HEK293T (cell line): Measurements from ENCODE around the gene KL.

Experiments used
- BHLHE40 ChIP-seq: fragments of 450-650 bp; IDR thresholded peaks from 2 replicates; pipeline ENCODE4 v1.6.1; 2016; ENCODE audit warnings: mild to moderate bottlenecking, moderate library complexity, borderline replicate concordance
- CTBP1 ChIP-seq: fragments of 450-650 bp; IDR thresholded peaks from 2 replicates; pipeline ENCODE4 v1.6.1; 2016; ENCODE audit warnings: borderline replicate concordance
- FOXA1 ChIP-seq: fragments of 450-650 bp; IDR thresholded peaks from 2 replicates; pipeline ENCODE4 v1.6.1; 2016; ENCODE audit warnings: mild to moderate bottlenecking
- FOXK2 ChIP-seq: fragments of 450-650 bp; IDR thresholded peaks from 2 replicates; pipeline ENCODE4 v1.6.1; 2016; ENCODE audit warnings: mild to moderate bottlenecking
- FOXM1 ChIP-seq: fragments of 450-650 bp; IDR thresholded peaks from 2 replicates; pipeline ENCODE4 v1.6.1; 2017; ENCODE audit warnings: mild to moderate bottlenecking, borderline replicate concordance
- HDGF ChIP-seq: fragments of 450-650 bp; IDR thresholded peaks from 2 replicates; pipeline ENCODE4 v1.6.1; 2017; ENCODE audit warnings: antibody characterized with exemption, borderline replicate concordance
- L3MBTL2 ChIP-seq: fragments of 450-650 bp; conservative IDR thresholded peaks from 2 replicates; pipeline ENCODE4 v1.6.1; 2016; ENCODE audit warnings: mild to moderate bottlenecking
- LEF1 ChIP-seq: fragments of 450-650 bp; IDR thresholded peaks from 2 replicates; pipeline ENCODE4 v1.6.1; 2017; ENCODE audit warnings: mild to moderate bottlenecking, borderline replicate concordance
- NFRKB ChIP-seq: fragments of 450-650 bp; IDR thresholded peaks from 2 replicates; pipeline ENCODE4 v1.6.1; 2016; ENCODE audit warnings: mild to moderate bottlenecking, moderate library complexity
- SP1 ChIP-seq: fragments of 450-650 bp; IDR thresholded peaks from 2 replicates; pipeline ENCODE4 v1.6.1; 2017
- SUZ12 ChIP-seq: fragments of 450-650 bp; IDR thresholded peaks from 2 replicates; pipeline ENCODE4 v1.6.1; 2016; ENCODE audit warnings: mild to moderate bottlenecking
- TARDBP ChIP-seq: fragments of 450-650 bp; IDR thresholded peaks from 2 replicates; pipeline ENCODE4 v1.6.1; 2016
- ZNF384 ChIP-seq: fragments of 450-650 bp; IDR thresholded peaks from 2 replicates; pipeline ENCODE4 v1.6.1; 2016
- TF ChIP-seq, protein P1 (sequence below): fragments of 450-650 bp; IDR thresholded peaks from 2 replicates; pipeline ENCODE4 v1.6.1; 2016

DNA sequence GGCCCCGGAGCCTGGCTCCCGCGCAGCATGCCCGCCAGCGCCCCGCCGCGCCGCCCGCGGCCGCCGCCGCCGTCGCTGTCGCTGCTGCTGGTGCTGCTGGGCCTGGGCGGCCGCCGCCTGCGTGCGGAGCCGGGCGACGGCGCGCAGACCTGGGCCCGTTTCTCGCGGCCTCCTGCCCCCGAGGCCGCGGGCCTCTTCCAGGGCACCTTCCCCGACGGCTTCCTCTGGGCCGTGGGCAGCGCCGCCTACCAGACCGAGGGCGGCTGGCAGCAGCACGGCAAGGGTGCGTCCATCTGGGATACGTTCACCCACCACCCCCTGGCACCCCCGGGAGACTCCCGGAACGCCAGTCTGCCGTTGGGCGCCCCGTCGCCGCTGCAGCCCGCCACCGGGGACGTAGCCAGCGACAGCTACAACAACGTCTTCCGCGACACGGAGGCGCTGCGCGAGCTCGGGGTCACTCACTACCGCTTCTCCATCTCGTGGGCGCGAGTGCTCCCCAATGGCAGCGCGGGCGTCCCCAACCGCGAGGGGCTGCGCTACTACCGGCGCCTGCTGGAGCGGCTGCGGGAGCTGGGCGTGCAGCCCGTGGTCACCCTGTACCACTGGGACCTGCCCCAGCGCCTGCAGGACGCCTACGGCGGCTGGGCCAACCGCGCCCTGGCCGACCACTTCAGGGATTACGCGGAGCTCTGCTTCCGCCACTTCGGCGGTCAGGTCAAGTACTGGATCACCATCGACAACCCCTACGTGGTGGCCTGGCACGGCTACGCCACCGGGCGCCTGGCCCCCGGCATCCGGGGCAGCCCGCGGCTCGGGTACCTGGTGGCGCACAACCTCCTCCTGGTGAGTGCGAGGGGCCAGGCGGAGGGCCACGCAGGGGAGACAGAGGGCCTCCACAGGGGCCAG, at the start of gene KL:
- TF ChIP-seq NFRKB (no peak), ZNF384 (no peak), FOXK2 (no peak), FOXM1 (no peak), SUZ12 (no peak), TARDBP (no peak), L3MBTL2 (no peak), CTBP1 (no peak), HDGF (no peak), SP1 (no peak), LEF1 (no peak), BHLHE40 (no peak), FOXA1 (no peak)
- TF ChIP-seq, protein P1, sequence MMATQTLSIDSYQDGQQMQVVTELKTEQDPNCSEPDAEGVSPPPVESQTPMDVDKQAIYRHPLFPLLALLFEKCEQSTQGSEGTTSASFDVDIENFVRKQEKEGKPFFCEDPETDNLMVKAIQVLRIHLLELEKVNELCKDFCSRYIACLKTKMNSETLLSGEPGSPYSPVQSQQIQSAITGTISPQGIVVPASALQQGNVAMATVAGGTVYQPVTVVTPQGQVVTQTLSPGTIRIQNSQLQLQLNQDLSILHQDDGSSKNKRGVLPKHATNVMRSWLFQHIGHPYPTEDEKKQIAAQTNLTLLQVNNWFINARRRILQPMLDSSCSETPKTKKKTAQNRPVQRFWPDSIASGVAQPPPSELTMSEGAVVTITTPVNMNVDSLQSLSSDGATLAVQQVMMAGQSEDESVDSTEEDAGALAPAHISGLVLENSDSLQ: no peak
